Measurements from ENCODE around the gene PLAAT4. TPM values are rescaled to one million over a fixed set of nuclear protein-coding genes. Genes with fewer than 3 reads are reported as not detected.

Gene PLAAT4
- total and polyA plus RNA-seq, 2 experiments from 2014 or later, result 7.9 to 13.7 TPM

- Histone ChIP-seq H3K9me3 (ENCODE audit: low read depth) (no peaks in the 10 kb centered on the region), H3K9me2 (replicated peaks; ENCODE audit: insufficient read depth) (no peaks in the 10 kb centered on the region), H2AFZ (no peak overlapping the region), H4K20me1 (ENCODE audit: insufficient read depth, poor library complexity, severe bottlenecking) (no peaks in the 10 kb centered on the region), H3K27me3 (no peaks in the 10 kb centered on the region), H3K27ac (no peak overlapping the region), H3K4me3 (no peak overlapping the region), H3K4me1 (ENCODE audit: insufficient read depth) (peaks cover 5% of the 10 kb centered on the region), H3K4me2 (no peak overlapping the region), H3K79me2 (no peaks in the 10 kb centered on the region), H3K36me3 (replicated peaks; ENCODE audit: insufficient read depth, low read depth) (no peaks in the 10 kb centered on the region)
- 10% methylated on average over 1 of the region's 1 CpG for WGBS (ENCODE audit: low lambda C conversion rate, missing lambda C conversion rate)
- TF ChIP-seq EZH2 (IDR thresholded peaks at IDR 0.05; ENCODE audit: borderline replicate concordance), result no peak
- no peak for TF ChIP-seq EZH2phosphoT487 (IDR thresholded peaks at IDR 0.05; ENCODE audit: low read depth, severe bottlenecking, unreplicated experiment)
- no peak for TF ChIP-seq CTCF (IDR thresholded peaks at IDR 0.05; ENCODE audit: poor library complexity)
- no peak for DNase-seq (ENCODE audit: low spot score)
These were observed 35.4 kb upstream of the PLAAT4 start for GRCh38 chr11:63501236-63501635.

- H3K4me3 ChIP-seq, result no peak overlapping the region
- 51% methylated on average over 2 of the region's 2 CpGs for WGBS (ENCODE audit: low lambda C conversion rate, missing lambda C conversion rate)
- no peak overlapping the region for H2AFZ ChIP-seq
- DNase-seq (ENCODE audit: low spot score), result no peak
- H4K20me1 ChIP-seq (ENCODE audit: insufficient read depth, poor library complexity, severe bottlenecking), result no peaks in the 10 kb centered on the region
- H3K9me3 ChIP-seq (ENCODE audit: low read depth), result no peaks in the 10 kb centered on the region
- no peaks in the 10 kb centered on the region for H3K27me3 ChIP-seq
- no peak overlapping the region for H3K4me2 ChIP-seq
- no peak overlapping the region for H3K27ac ChIP-seq
- H3K9me2 ChIP-seq (replicated peaks; ENCODE audit: insufficient read depth), result no peaks in the 10 kb centered on the region
- H3K4me1 ChIP-seq (ENCODE audit: insufficient read depth), result peaks cover 5% of the 10 kb centered on the region
- TF ChIP-seq EZH2phosphoT487 (IDR thresholded peaks at IDR 0.05; ENCODE audit: low read depth, severe bottlenecking, unreplicated experiment) (no peak), CTCF (IDR thresholded peaks at IDR 0.05; ENCODE audit: poor library complexity) (no peak), EZH2 (IDR thresholded peaks at IDR 0.05; ENCODE audit: borderline replicate concordance) (no peak)
- H3K36me3 ChIP-seq (replicated peaks; ENCODE audit: insufficient read depth, low read depth), result no peaks in the 10 kb centered on the region
- H3K79me2 ChIP-seq, result no peaks in the 10 kb centered on the region
These were observed 34.3 kb upstream of the PLAAT4 start for GRCh38 chr11:63502252-63502820.

- Histone ChIP-seq H4K20me1 (ENCODE audit: insufficient read depth, poor library complexity, severe bottlenecking) (no peaks in the 10 kb centered on the region), H3K36me3 (replicated peaks; ENCODE audit: insufficient read depth, low read depth) (no peaks in the 10 kb centered on the region), H3K79me2 (no peaks in the 10 kb centered on the region), H3K4me1 (ENCODE audit: insufficient read depth) (peaks cover 5% of the 10 kb centered on the region), H3K9me2 (replicated peaks; ENCODE audit: insufficient read depth) (no peaks in the 10 kb centered on the region), H2AFZ (no peak overlapping the region), H3K4me3 (no peak overlapping the region), H3K9me3 (ENCODE audit: low read depth) (no peaks in the 10 kb centered on the region), H3K27ac (no peak overlapping the region), H3K27me3 (no peaks in the 10 kb centered on the region), H3K4me2 (no peak overlapping the region)
- no peak for TF ChIP-seq EZH2 (IDR thresholded peaks at IDR 0.05; ENCODE audit: borderline replicate concordance)
- no peak for TF ChIP-seq EZH2phosphoT487 (IDR thresholded peaks at IDR 0.05; ENCODE audit: low read depth, severe bottlenecking, unreplicated experiment)
- no peak for TF ChIP-seq CTCF (IDR thresholded peaks at IDR 0.05; ENCODE audit: poor library complexity)
- 85% methylated on average over 6 of the region's 6 CpGs for WGBS (ENCODE audit: low lambda C conversion rate, missing lambda C conversion rate)
- no peak for DNase-seq (ENCODE audit: low spot score)
These were observed 33.1 kb upstream of the PLAAT4 start for GRCh38 chr11:63503492-63503891.

Data from hepatocyte (in vitro differentiated cells).